Chondrocyte (in vitro differentiated cells): ENCODE measurements around the gene AP3B2. TPM values are rescaled to one million over a fixed set of nuclear protein-coding genes. Genes with fewer than 3 reads are reported as not detected.

Experiments used
- DNase-seq: peaks from one replicate; pipeline ENCODE4 v3.0.0; 2021; ENCODE audit warnings: mixed read lengths, low spot score
- H3K27ac Mint-ChIP-seq: one replicate; pipeline ENCODE4 v1.8.0; 2021; ENCODE audit warnings: mild to moderate bottlenecking, moderate library complexity, mixed read lengths; ENCODE audit not compliant: unreplicated experiment
- H3K27me3 Mint-ChIP-seq: 2 replicates; pipeline ENCODE4 v1.8.0; 2021; ENCODE audit warnings: low read depth, mixed read lengths
- H3K36me3 Mint-ChIP-seq: 2 replicates; pipeline ENCODE4 v1.8.0; 2021; ENCODE audit warnings: low read depth, mixed read lengths
- H3K4me1 Mint-ChIP-seq: 2 replicates; pipeline ENCODE4 v1.8.0; 2021; ENCODE audit warnings: low read depth, mild to moderate bottlenecking, mixed read lengths
- H3K4me3 Mint-ChIP-seq: one replicate; pipeline ENCODE4 v1.8.0; 2021; ENCODE audit warnings: mild to moderate bottlenecking, moderate library complexity, mixed read lengths; ENCODE audit not compliant: unreplicated experiment
- H3K9me3 Mint-ChIP-seq: 2 replicates; pipeline ENCODE4 v1.8.0; 2021; ENCODE audit warnings: low read depth, mixed read lengths
- total RNA-seq: library from RNA; stranded (reverse); gene quantifications from 3 replicates; pipeline ENCODE4 v1.2.1, GENCODE V29; 2021
- TF ChIP-seq, protein P1 (sequence below): fragments of 200-600 bp; sonication (generic); IDR thresholded peaks from 2 replicates; pipeline ENCODE4 v1.5.0; 2021; ENCODE audit warnings: antibody characterized with exemption, mild to moderate bottlenecking, moderate library complexity

AP3B2 gene
- total RNA-seq, 1 donor from 2014 or later: 0.80 TPM

- Mint-ChIP-seq H3K27ac (no peak overlapping the region), H3K4me3 (no peak overlapping the region), H3K9me3 (no peaks in the 10 kb centered on the region), H3K36me3 (no peaks in the 10 kb centered on the region), H3K27me3 (peaks cover 1% of the 10 kb centered on the region), H3K4me1 (no peaks in the 10 kb centered on the region)
- DNase-seq: no peak
- TF ChIP-seq, protein P1, sequence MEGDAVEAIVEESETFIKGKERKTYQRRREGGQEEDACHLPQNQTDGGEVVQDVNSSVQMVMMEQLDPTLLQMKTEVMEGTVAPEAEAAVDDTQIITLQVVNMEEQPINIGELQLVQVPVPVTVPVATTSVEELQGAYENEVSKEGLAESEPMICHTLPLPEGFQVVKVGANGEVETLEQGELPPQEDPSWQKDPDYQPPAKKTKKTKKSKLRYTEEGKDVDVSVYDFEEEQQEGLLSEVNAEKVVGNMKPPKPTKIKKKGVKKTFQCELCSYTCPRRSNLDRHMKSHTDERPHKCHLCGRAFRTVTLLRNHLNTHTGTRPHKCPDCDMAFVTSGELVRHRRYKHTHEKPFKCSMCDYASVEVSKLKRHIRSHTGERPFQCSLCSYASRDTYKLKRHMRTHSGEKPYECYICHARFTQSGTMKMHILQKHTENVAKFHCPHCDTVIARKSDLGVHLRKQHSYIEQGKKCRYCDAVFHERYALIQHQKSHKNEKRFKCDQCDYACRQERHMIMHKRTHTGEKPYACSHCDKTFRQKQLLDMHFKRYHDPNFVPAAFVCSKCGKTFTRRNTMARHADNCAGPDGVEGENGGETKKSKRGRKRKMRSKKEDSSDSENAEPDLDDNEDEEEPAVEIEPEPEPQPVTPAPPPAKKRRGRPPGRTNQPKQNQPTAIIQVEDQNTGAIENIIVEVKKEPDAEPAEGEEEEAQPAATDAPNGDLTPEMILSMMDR: no peak
These were observed 10.8 kb downstream of the AP3B2 start for GRCh38 chr15:82698711-82699345.

- H3K27ac Mint-ChIP-seq: no peak overlapping the region
- no peak overlapping the region for H3K4me3 Mint-ChIP-seq
- no peaks in the 10 kb centered on the region for H3K9me3 Mint-ChIP-seq
- H3K4me1 Mint-ChIP-seq: no peaks in the 10 kb centered on the region
- H3K27me3 Mint-ChIP-seq: peaks cover 1% of the 10 kb centered on the region
- no peaks in the 10 kb centered on the region for H3K36me3 Mint-ChIP-seq
- TF ChIP-seq, protein P1: no peak
- no peak for DNase-seq
These were observed 11.8 kb downstream of the AP3B2 start for GRCh38 chr15:82697735-82698407.

DNA sequence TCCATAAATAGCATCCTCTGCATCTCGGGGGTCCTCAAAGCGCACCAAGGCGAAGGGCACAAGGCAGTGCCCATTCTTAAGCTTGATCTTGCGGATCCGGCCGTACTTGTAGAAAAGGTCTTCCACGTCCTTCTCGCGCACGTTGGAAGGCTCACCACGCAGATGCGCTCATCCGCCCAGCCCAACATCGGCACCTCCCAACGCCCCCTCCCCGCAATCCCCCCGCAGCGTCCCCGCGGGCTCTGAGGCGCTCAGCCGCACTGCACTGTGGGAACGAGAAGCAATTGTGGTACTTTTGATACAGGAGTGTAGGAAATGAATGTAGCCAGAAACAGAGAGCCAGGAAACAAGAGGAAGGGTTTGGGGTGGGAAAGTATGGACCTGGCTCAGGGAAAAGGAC, 17.5 kb downstream of the AP3B2 start:
- no peak for DNase-seq
- TF ChIP-seq, protein P1: no peak
- peaks cover 1% of the 10 kb centered on the region for H3K27me3 Mint-ChIP-seq
- H3K36me3 Mint-ChIP-seq: no peaks in the 10 kb centered on the region
- no peaks in the 10 kb centered on the region for H3K4me1 Mint-ChIP-seq
- no peak overlapping the region for H3K27ac Mint-ChIP-seq
- H3K9me3 Mint-ChIP-seq: no peaks in the 10 kb centered on the region
- no peak overlapping the region for H3K4me3 Mint-ChIP-seq

- no peak for DNase-seq
- TF ChIP-seq, protein P1: no peak
- H3K36me3 Mint-ChIP-seq: no peaks in the 10 kb centered on the region
- H3K4me3 Mint-ChIP-seq: no peak overlapping the region
- H3K27ac Mint-ChIP-seq: no peak overlapping the region
- H3K9me3 Mint-ChIP-seq: no peaks in the 10 kb centered on the region
- no peaks in the 10 kb centered on the region for H3K4me1 Mint-ChIP-seq
- H3K27me3 Mint-ChIP-seq: peaks cover 7% of the 10 kb centered on the region
These were observed 20.5 kb downstream of the AP3B2 start for GRCh38 chr15:82689147-82689546.

DNA sequence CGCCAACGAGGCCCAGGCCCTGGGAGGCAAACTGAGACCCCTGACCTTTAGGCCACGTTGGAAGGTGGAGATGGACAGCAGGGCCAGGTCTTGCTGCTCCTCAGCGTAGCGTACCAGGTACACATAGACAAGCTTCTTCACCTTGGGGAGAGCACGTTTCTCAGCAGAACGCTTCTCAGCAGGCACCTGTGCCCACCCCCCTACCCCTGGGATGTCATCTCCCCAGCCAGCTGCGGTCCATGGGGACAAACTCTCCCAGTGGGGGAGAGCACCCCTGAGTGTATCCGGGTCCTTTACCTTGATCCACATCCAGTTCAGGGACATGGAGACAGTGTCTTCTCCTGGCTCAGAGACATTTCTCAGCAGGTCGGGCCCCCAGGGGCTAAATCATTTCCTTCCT, 21.0 kb downstream of the AP3B2 start:
- TF ChIP-seq, protein P1: no peak
- DNase-seq: no peak
- Mint-ChIP-seq H3K9me3 (no peaks in the 10 kb centered on the region), H3K27me3 (peaks cover 7% of the 10 kb centered on the region), H3K4me1 (no peaks in the 10 kb centered on the region), H3K4me3 (no peak overlapping the region), H3K36me3 (no peaks in the 10 kb centered on the region), H3K27ac (no peak overlapping the region)
